ENCODE results near the gene MME.

MME gene

GRCh38 chr3:155080692-155081091 is 573 bp downstream of the MME start:
- H3K4me3 ChIP-seq (ENCODE audit: low read depth, low read length): no peak overlapping the region
- no peak for TF ChIP-seq CTCF (IDR thresholded peaks at IDR 0.05; ENCODE audit: low read depth, low read length, missing control alignments)
- DNase-seq (ENCODE audit: low read depth): no peak

GRCh38 chr3:155083313-155083905 is 3.3 kb downstream of the MME start:
- no peak overlapping the region for H3K4me3 ChIP-seq (ENCODE audit: low read depth, low read length)

GRCh38 chr3:155084567-155084966 is 4.4 kb downstream of the MME start:
- no peak for DNase-seq (ENCODE audit: low read depth)
- TF ChIP-seq CTCF (IDR thresholded peaks at IDR 0.05; ENCODE audit: low read depth, low read length, missing control alignments): no peak
- H3K4me3 ChIP-seq (ENCODE audit: low read depth, low read length): no peak overlapping the region

More at GRCh38 chr3:155083313-155083905, 3.3 kb downstream of the MME start:
- no peak for DNase-seq (ENCODE audit: low read depth)
- no peak for TF ChIP-seq CTCF (IDR thresholded peaks at IDR 0.05; ENCODE audit: low read depth, low read length, missing control alignments)

GRCh38 chr3:155086051-155086450 is 5.9 kb downstream of the MME start:
- no peak for DNase-seq (ENCODE audit: low read depth)
- H3K4me3 ChIP-seq (ENCODE audit: low read depth, low read length): no peak overlapping the region
- no peak for TF ChIP-seq CTCF (IDR thresholded peaks at IDR 0.05; ENCODE audit: low read depth, low read length, missing control alignments)

- H3K4me3 ChIP-seq (ENCODE audit: low read depth, low read length): no peak overlapping the region
- no peak for TF ChIP-seq CTCF (IDR thresholded peaks at IDR 0.05; ENCODE audit: low read depth, low read length, missing control alignments)
- no peak for DNase-seq (ENCODE audit: low read depth)
These were observed 8.7 kb downstream of the MME start for GRCh38 chr3:155088706-155089345.

GRCh38 chr3:155089495-155089894 is 9.4 kb downstream of the MME start:
- no peak for DNase-seq (ENCODE audit: low read depth)
- no peak overlapping the region for H3K4me3 ChIP-seq (ENCODE audit: low read depth, low read length)
- TF ChIP-seq CTCF (IDR thresholded peaks at IDR 0.05; ENCODE audit: low read depth, low read length, missing control alignments): no peak

- TF ChIP-seq CTCF (IDR thresholded peaks at IDR 0.05; ENCODE audit: low read depth, low read length, missing control alignments): no peak
- DNase-seq (ENCODE audit: low read depth): no peak
- H3K4me3 ChIP-seq (ENCODE audit: low read depth, low read length): no peak overlapping the region
These were observed 13.1 kb downstream of the MME start for GRCh38 chr3:155093261-155093660.

Measured in GM12864 (cell line).